Measurements from ENCODE around the gene CD226. TPM values are rescaled to one million over a fixed set of nuclear protein-coding genes. Genes with fewer than 3 reads are reported as not detected.

CD226 gene
- total RNA-seq, 2 donors from 2014 or later, result 1.0 to 1.1 TPM

GRCh38 chr18:69956057-69956456 is 8.4 kb upstream of the CD226 start:
- Histone ChIP-seq H3K4me1 (no peaks in the 10 kb centered on the region), H3K27ac (no peak overlapping the region), H3K4me3 (no peak overlapping the region), H3K9me3 (no peaks in the 10 kb centered on the region), H3K27me3 (no peaks in the 10 kb centered on the region), H3K36me3 (no peaks in the 10 kb centered on the region), H3K9ac (ENCODE audit: low read depth in 2 of 2, low read length in 2 of 2) (no peak overlapping the region)
- intact Hi-C loops (cut with DNase I), result no loop called here
- DNase-seq, result no peak
- no peak for TF ChIP-seq CTCF (IDR thresholded peaks at IDR 0.05)

GRCh38 chr18:69954719-69955480 is 7.2 kb upstream of the CD226 start:
- TF ChIP-seq CTCF (IDR thresholded peaks at IDR 0.05), result no peak
- H3K36me3 ChIP-seq, result no peaks in the 10 kb centered on the region
- H3K4me1 ChIP-seq, result no peaks in the 10 kb centered on the region
- DNase-seq, result no peak
- no peak overlapping the region for H3K9ac ChIP-seq (ENCODE audit: low read depth in 2 of 2, low read length in 2 of 2)
- no peak overlapping the region for H3K27ac ChIP-seq
- no peaks in the 10 kb centered on the region for H3K27me3 ChIP-seq
- no peak overlapping the region for H3K4me3 ChIP-seq
- intact Hi-C loops (cut with DNase I), result no loop called here
- no peaks in the 10 kb centered on the region for H3K9me3 ChIP-seq

GRCh38 chr18:69953191-69953590 is 5.5 kb upstream of the CD226 start:
- H3K9me3 ChIP-seq, result no peaks in the 10 kb centered on the region
- intact Hi-C loops (cut with DNase I), result no loop called here
- H3K4me1 ChIP-seq, result no peaks in the 10 kb centered on the region
- H3K27me3 ChIP-seq, result no peaks in the 10 kb centered on the region
- H3K36me3 ChIP-seq, result no peaks in the 10 kb centered on the region
- H3K4me3 ChIP-seq, result no peak overlapping the region
- no peak overlapping the region for H3K9ac ChIP-seq (ENCODE audit: low read depth in 2 of 2, low read length in 2 of 2)
- DNase-seq, result no peak
- no peak overlapping the region for H3K27ac ChIP-seq
- no peak for TF ChIP-seq CTCF (IDR thresholded peaks at IDR 0.05)

- Histone ChIP-seq H3K36me3 (no peaks in the 10 kb centered on the region), H3K9ac (ENCODE audit: low read depth in 2 of 2, low read length in 2 of 2) (no peak overlapping the region), H3K9me3 (no peaks in the 10 kb centered on the region), H3K27me3 (no peaks in the 10 kb centered on the region), H3K27ac (no peak overlapping the region), H3K4me3 (no peak overlapping the region), H3K4me1 (no peaks in the 10 kb centered on the region)
- no peak for TF ChIP-seq CTCF (IDR thresholded peaks at IDR 0.05)
- DNase-seq, result no peak
- intact Hi-C loops (cut with DNase I), result no loop called here
Observed at GRCh38 chr18:69951182-69951581, 3.5 kb upstream of the CD226 start.

- H3K9me3 ChIP-seq, result no peaks in the 10 kb centered on the region
- no peak overlapping the region for H3K4me3 ChIP-seq
- no peaks in the 10 kb centered on the region for H3K36me3 ChIP-seq
- no peaks in the 10 kb centered on the region for H3K4me1 ChIP-seq
- no peaks in the 10 kb centered on the region for H3K27me3 ChIP-seq
- intact Hi-C loops (cut with DNase I), result no loop called here
- no peak for DNase-seq
- no peak for TF ChIP-seq CTCF (IDR thresholded peaks at IDR 0.05)
- H3K27ac ChIP-seq, result no peak overlapping the region
- no peak overlapping the region for H3K9ac ChIP-seq (ENCODE audit: low read depth in 2 of 2, low read length in 2 of 2)
Observed at GRCh38 chr18:69949538-69949936, 1.9 kb upstream of the CD226 start.
